OCI-LY1 (cell line): ENCODE results near the gene ST3GAL4.

ENCODE experiments used
- H2AFZ ChIP-seq: fragments of 200-600 bp; sonication (generic), shearing (Covaris generic); 2 replicates; pipeline ENCODE4 v1.6.0; 2014; ENCODE audit warnings: antibody characterized with exemption, mild to moderate bottlenecking, low read length
- H3F3A ChIP-seq: fragments of 200-600 bp; sonication (generic), shearing (Covaris generic); 2 replicates; pipeline ENCODE4 v1.6.0; 2014; ENCODE audit warnings: mild to moderate bottlenecking, antibody characterized with exemption, low read length, moderate library complexity; ENCODE audit not compliant: insufficient read depth
- H3K27ac ChIP-seq: fragments of 200-600 bp; sonication (generic); 2 replicates; pipeline ENCODE4 v1.5.1; 2014; ENCODE audit warnings: low read length, mixed run types, mild to moderate bottlenecking, low read depth; ENCODE audit not compliant: poor library complexity, severe bottlenecking
- H3K27me3 ChIP-seq: fragments of 200-600 bp; sonication (generic); 2 replicates; pipeline ENCODE4 v1.6.0; 2014; ENCODE audit warnings: antibody characterized with exemption, mild to moderate bottlenecking, low read length, moderate library complexity; ENCODE audit not compliant: insufficient read depth
- H3K36me3 ChIP-seq: fragments of 200-600 bp; sonication (generic); 2 replicates; pipeline ENCODE4 v1.6.1; 2014; ENCODE audit warnings: mild to moderate bottlenecking, antibody characterized with exemption, low read length, moderate library complexity, mixed read lengths; ENCODE audit not compliant: insufficient read depth
- H3K4me1 ChIP-seq: fragments of 200-600 bp; sonication (generic); 2 replicates; pipeline ENCODE4 v1.5.1; 2014; ENCODE audit warnings: mild to moderate bottlenecking, low read length, moderate library complexity; ENCODE audit not compliant: insufficient read depth, severe bottlenecking
- H3K4me2 ChIP-seq: fragments of 200-600 bp; sonication (generic), shearing (Covaris generic); 2 replicates; pipeline ENCODE4 v1.6.1; 2014; ENCODE audit warnings: low read length
- H3K4me3 ChIP-seq: fragments of 200-600 bp; sonication (generic); 2 replicates; pipeline ENCODE4 v1.5.1; 2014; ENCODE audit warnings: low read length, low read depth, mild to moderate bottlenecking, mixed read lengths; ENCODE audit not compliant: poor library complexity, severe bottlenecking
- H3K79me2 ChIP-seq: fragments of 200-600 bp; shearing (Covaris generic); 2 replicates; pipeline ENCODE4 v1.6.1; 2016; ENCODE audit warnings: mixed run types, low read length, mixed read lengths; ENCODE audit not compliant: insufficient read depth
- H3K9ac ChIP-seq: fragments of 200-600 bp; sonication (generic), shearing (Covaris generic); 2 replicates; pipeline ENCODE4 v1.6.1; 2014; ENCODE audit warnings: mild to moderate bottlenecking, low read length, mixed read lengths
- H3K9me2 ChIP-seq: fragments of 200-600 bp; sonication (generic), shearing (Covaris generic); 2 replicates; pipeline ENCODE4 v1.6.1; 2014; ENCODE audit warnings: low read depth, mild to moderate bottlenecking, low read length, mixed read lengths
- H3K9me3 ChIP-seq: fragments of 200-600 bp; shearing (Covaris generic); 2 replicates; pipeline ENCODE4 v1.6.1; 2014; ENCODE audit warnings: low read length, mixed read lengths
- H4K20me1 ChIP-seq: fragments of 200-600 bp; sonication (generic), shearing (Covaris generic); 2 replicates; pipeline ENCODE4 v1.6.0; 2016; ENCODE audit warnings: mild to moderate bottlenecking, low read length; ENCODE audit not compliant: insufficient read depth
- CTCF ChIP-seq: fragments of 200-600 bp; sonication (generic), shearing (Covaris generic); IDR thresholded peaks from 2 replicates; pipeline ENCODE4 v1.5.1; 2017; ENCODE audit warnings: mild to moderate bottlenecking, antibody characterized with exemption, low read length, moderate library complexity, mixed read lengths
- EZH2 ChIP-seq: fragments of 200-600 bp; sonication (generic), shearing (Covaris generic); IDR thresholded peaks from 2 replicates; pipeline ENCODE4 v1.8.0; 2017; ENCODE audit warnings: borderline replicate concordance, mixed run types, mild to moderate bottlenecking, antibody characterized with exemption, low read length, moderate library complexity, mixed read lengths

ST3GAL4 gene

GRCh38 chr11:126352163-126352562, 3.3 kb upstream of the ST3GAL4 start:
- H3K9ac ChIP-seq, result no peak overlapping the region
- no peak overlapping the region for H3K4me2 ChIP-seq
- peaks cover 26% of the 10 kb centered on the region for H3K4me1 ChIP-seq
- no peak for TF ChIP-seq CTCF
- TF ChIP-seq EZH2, result no peak
- peaks cover 4% of the 10 kb centered on the region; the same call in 1 of the 2 replicates for H3K36me3 ChIP-seq
- no peak overlapping the region for H3K27ac ChIP-seq
- H3K27me3 ChIP-seq, result no peaks in the 10 kb centered on the region
- no peaks in the 10 kb centered on the region for H4K20me1 ChIP-seq
- H2AFZ ChIP-seq, result no peak overlapping the region
- no peak overlapping the region for H3K4me3 ChIP-seq
- no peaks in the 10 kb centered on the region for H3K79me2 ChIP-seq
- no peaks in the 10 kb centered on the region for H3K9me2 ChIP-seq
- H3F3A ChIP-seq, result no peaks in the 10 kb centered on the region
- H3K9me3 ChIP-seq, result no peaks in the 10 kb centered on the region

- peaks cover 26% of the 10 kb centered on the region for H3K4me1 ChIP-seq
- no peaks in the 10 kb centered on the region for H3K27me3 ChIP-seq
- H3K36me3 ChIP-seq, result peaks cover 4% of the 10 kb centered on the region; the same call in 1 of the 2 replicates
- H3K79me2 ChIP-seq, result no peaks in the 10 kb centered on the region
- TF ChIP-seq EZH2 (no peak), CTCF (no peak)
- H2AFZ ChIP-seq, result no peak overlapping the region
- H3K9me2 ChIP-seq, result no peaks in the 10 kb centered on the region
- H4K20me1 ChIP-seq, result no peaks in the 10 kb centered on the region
- no peaks in the 10 kb centered on the region for H3K9me3 ChIP-seq
- peak overlapping the region; percentile 46 for H3K27ac ChIP-seq
- H3K9ac ChIP-seq, result peak overlapping the region; percentile 13; the same call in 1 of the 2 replicates
- peak overlapping the region; percentile 31 for H3K4me3 ChIP-seq
- H3K4me2 ChIP-seq, result peak overlapping the region; percentile 52
- no peaks in the 10 kb centered on the region for H3F3A ChIP-seq
These were observed 2.3 kb upstream of the ST3GAL4 start for GRCh38 chr11:126352934-126353801.

GRCh38 chr11:126354631-126355323, 709 bp upstream of the ST3GAL4 start:
- Histone ChIP-seq H3K27ac (peak overlapping the region; percentile 23), H3K79me2 (no peaks in the 10 kb centered on the region), H3K9ac (peak overlapping the region; percentile 96), H3K4me2 (peak overlapping the region; percentile 98), H3K4me1 (peaks cover 26% of the 10 kb centered on the region), H3K36me3 (no peaks in the 10 kb centered on the region), H4K20me1 (no peaks in the 10 kb centered on the region), H3K9me3 (no peaks in the 10 kb centered on the region), H3K4me3 (peak overlapping the region; percentile 96), H3K27me3 (no peaks in the 10 kb centered on the region), H3K9me2 (no peaks in the 10 kb centered on the region), H2AFZ (no peak overlapping the region), H3F3A (no peaks in the 10 kb centered on the region)
- TF ChIP-seq CTCF, result no peak
- TF ChIP-seq EZH2, result no peak
